ENCODE results near the gene CEP350. TPM values are rescaled to one million over a fixed set of nuclear protein-coding genes. Genes with fewer than 3 reads are reported as not detected.
"Not testable (repeated sequence)": the region's sequence is repeated elsewhere in the genome, so short reads cannot be mapped to it uniquely, and the experiment has no call there.

CEP350 gene
- total RNA-seq, 1 experiment from 2014 or later: 28.7 TPM

DNA sequence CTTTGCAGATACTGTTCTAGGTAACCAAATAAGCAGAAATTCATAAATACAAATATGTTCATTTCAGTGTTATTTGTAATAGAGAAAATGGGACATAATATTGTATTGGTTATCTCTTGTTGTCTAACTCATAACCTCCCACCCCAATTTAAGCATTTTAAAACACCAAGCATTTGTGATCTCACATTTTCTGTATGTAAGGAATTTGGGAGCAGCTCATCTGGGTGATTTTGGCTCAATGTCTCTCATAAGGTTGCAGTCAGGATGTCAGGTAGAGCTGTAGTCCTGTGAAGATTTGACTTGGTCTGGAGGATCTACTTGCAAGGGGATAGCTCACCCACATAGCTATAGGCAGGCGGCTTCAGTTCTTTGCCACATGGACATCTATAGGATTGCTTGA is 29.5 kb downstream of the CEP350 start:
- DNase-seq (ENCODE audit: low read depth): no peak

DNA sequence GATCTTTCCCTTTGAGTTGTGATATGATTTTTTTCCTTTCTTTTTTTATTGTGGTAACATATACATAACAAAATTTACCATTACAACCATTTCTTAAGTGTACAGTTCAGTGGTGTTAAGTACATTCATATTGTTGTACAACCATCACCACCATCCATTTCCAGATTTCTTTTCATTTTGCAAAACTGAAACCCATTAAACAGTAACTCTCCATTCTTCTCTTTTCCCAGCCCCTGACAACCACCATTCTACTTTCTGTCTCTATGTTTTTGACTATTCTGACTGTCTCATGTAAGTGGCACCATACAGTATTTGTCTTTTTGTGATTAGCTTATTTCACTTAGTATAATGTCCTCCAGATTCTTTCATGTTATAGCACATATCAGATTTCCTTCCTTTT is 30.3 kb downstream of the CEP350 start:
- DNase-seq (ENCODE audit: low read depth): no peak

DNA sequence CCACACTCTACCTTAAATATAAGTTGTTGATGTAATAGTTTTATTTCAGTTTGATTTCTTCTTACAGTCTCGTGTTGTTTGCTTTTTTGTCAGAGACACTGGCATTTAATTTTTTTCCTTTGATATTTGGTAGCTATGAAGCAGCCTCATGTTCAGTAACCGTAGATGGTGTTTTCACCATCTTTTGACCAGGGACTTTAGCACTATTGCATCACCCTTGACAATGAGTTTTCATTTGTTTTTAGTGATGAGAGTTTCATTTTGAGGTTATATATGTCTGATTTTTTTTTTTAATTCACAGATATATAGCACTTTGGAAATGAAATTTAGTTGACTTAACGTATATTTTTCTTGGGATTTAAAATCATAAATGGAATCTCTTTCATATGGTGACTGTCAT is 36.2 kb downstream of the CEP350 start:
- no peak for DNase-seq (ENCODE audit: low read depth)

DNA sequence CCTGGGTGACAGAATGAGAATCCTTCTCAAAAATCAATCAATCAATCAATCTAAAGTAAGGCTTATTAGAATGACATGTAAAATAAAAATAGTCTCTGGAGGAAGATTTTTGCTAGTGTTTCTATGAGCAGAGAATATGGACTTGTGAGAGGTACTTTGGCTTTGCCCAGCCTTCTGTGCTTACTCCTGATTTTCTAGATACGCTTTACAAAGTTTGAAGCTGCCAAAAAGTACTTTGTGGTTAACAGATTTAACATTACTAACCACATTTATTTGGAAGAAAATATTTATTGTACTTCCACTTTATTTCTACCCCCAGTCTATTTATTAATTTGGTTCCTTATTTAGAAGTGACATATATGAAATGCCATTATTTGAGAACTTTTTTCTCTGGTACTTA is 41.0 kb downstream of the CEP350 start:
- DNase-seq (ENCODE audit: low read depth): no peak

DNA sequence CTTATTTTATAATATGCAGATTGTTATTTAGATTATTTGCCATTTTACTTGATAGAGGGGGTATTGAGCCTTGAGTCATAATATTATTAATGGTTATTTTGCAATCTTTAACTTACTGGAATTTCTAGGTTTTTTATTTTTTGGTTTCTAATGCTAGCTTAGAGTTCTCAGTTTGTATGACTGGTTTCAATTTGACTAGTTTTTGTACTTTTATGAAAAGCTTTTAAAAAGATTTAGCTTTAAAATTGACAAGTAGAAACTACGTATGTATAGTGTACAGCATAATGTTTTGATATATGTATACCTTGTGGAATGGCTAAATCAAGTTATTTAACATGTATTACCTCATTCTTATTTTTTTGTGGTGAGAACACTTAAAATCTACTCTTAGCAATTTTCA is 41.5 kb downstream of the CEP350 start:
- DNase-seq (ENCODE audit: low read depth): no peak

DNA sequence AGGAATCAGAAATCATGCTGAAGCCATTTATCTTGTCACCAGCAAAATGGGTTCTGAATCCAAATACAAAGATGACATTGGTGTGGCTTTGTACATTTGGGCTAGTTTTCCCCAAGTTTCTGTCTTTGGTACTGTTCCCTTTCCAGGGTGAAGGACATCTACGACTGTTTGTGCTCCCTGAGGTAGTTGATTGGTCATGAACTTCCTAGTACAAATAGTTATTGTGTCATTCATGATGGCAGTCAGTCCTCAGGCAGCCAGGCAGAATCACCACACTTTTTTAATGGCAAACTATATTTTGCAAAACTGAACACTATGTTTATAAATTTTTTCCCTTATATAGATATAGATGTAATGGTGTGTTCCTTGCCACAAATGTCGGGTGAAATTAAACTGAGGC is 46.0 kb downstream of the CEP350 start:
- no peak for DNase-seq (ENCODE audit: low read depth)

DNA sequence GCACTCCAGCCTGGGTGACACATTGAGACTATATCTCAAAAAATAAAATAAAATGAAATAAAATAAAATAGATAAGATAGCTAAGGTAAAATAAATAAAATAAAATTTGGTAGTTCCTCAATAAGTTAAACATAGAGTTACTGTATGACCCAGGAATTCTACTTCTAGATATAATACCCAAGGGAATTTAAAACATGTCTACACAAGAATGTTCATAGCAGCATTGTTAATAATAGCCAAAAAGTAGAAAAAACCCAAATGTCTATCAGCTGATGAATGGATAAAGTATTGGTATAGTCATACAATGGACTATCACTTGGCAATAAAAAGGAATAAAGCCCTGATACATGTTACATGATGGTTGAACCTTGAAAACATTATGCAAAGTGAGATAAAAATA is 47.8 kb downstream of the CEP350 start:
- no peak for DNase-seq (ENCODE audit: low read depth)

DNA sequence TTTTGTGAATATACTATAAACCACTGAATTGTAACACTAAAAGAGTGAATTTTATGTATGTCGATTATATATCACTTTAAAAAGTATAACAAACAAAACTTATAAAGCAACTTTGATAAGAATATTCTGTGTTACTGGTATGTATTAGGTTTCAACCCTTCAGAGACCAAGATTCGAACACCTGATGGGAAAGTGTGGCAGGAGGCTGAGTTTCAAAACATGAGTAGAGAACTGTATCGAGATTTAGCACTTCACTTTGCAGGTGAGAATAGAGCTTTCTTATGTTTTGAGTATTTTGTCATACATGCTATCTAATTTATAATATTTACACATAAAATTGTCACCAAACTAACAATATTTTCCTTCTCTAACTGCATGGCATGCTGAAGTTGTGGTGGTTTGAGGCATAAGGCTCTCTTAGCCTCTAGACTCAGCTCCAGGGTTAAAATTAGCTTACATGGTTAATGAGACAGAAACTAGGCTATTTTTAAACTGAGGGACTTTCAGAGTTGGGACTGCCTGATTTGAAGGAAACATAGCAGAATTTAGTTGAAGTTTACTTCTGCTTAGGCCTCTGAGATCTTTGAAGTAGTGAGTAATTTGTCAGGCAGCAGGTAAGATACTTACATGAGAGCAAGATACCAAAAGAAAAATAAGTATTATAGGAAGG is 48.6 kb downstream of the CEP350 start:
- DNase-seq (ENCODE audit: low read depth): no peak

DNA sequence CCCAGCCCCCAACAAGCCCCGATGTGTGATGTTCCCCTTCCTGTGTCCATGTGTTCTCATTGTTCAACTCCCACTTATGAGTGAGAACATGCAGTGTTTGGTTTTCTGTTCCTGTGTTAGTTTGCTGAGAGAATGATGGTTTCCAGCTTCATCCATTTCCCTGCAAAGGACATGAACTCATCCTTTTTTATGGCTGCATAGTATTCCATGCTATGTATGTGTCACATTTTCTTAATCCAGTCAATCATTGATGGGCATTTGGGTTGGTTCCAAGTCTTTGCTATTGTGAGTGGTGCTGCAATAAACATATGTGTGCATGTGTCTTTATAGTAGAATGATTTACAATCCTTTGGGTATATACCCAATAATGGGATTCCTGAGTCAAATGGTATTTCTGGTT is 52.2 kb downstream of the CEP350 start:
- not testable (repeated sequence) for DNase-seq (ENCODE audit: low read depth)

DNA sequence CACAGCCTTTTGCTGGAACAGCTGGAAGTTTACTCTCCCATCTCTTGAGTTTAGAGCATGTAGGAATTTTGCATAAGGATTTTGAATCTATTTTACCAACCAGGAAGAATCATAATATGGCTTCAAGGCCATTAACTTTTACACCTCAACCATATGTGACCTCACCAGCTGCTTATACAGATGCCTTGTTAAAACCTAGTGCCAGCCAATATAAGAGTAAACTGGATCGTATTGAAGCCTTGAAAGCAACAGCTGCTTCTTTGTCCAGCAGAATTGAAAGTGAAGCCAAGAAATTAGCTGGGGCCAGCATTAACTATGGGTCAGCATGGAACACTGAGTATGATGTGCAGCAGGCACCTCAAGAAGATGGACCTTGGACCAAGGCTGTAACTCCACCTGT is 65.4 kb downstream of the CEP350 start:
- no peak for DNase-seq (ENCODE audit: low read depth)

DNA sequence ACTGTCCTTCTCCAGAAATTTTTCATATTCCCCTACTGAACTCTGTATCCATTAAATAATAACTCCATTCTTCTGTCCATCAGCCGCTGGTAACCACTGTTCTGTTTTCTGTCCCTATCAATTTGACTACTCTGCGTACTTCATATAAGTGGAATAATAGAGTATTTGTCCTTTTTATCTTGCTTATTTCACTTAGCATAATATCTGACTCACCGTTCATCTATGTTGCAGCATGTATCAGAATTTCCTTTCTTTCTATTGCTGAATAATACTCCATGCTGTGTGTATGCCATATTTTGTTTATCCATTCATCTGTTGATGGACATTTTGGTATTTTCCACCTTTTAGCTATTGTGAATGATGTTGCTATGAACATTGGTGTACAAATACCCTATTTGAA is 71.9 kb downstream of the CEP350 start:
- no peak for DNase-seq (ENCODE audit: low read depth)

DNA sequence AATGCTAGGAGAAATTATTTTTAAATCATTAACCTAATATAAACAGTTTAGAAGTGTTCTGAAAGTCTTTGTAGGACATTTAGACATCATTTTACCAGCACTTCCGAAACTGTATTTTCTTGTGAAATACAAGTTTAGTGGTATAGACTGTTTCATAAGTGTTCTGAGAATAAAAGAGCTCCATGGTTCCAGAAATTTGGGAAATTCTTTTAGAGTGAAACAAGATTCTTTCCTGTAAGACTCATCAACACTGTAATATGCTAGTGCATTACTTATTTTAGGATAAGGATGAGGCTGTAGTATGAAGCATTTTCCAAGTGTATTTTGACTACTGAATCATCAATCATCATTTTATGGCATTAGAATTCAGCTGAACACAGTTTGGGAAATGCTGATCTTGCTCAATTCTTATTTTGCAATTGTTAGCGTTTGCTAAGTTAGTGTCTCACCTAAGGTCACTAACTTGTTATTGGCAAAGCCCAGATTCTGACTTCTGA is 73.4 kb downstream of the CEP350 start:
- DNase-seq (ENCODE audit: low read depth): no peak

DNA sequence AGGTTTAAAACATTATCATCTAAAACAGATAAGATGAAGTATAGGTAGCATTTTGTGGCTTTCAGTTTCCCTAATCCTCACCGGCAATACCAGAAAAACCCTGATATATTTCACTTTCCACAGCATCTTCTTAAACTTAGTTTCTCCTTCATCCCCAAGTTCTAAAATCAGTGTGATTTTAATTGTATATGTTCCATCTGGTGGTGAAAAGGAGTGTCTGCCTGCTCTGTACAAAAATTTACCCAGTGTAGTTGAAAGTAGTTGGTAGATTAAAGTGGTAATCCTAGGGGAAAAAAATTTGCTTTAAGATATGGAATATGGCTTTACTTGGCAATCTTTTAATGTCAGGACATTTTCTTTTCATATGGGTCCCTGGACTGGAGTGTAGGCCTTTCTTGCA is 74.3 kb downstream of the CEP350 start:
- no peak for DNase-seq (ENCODE audit: low read depth)

DNA sequence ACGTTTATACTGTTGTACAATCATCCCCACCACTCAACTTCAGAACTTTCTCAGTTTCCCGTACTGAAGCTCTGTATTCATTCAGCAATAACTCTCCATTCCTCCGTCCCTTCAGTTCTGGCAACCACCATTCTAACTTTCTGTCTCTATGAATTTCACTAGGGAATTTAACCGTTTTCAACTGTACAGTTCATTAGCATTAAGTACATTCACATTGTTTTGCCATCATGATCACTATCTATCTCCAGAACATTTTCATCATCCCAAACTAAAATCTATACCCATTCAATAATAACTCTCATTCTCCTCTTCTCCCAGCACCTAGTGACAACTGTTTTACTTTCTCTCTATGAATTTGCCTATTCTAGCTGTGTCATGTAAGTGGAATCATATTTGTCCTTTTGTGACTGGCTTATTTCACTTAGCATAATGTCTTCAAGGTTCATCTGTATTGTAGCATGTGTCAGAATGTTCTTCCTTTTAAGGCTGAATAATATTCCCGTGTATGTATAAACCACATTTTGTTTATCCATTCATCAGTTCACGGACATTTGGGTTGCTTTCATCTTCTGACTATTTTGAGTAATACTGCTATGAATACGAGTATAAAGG is 75.0 kb downstream of the CEP350 start:
- no peak for DNase-seq (ENCODE audit: low read depth)

DNA sequence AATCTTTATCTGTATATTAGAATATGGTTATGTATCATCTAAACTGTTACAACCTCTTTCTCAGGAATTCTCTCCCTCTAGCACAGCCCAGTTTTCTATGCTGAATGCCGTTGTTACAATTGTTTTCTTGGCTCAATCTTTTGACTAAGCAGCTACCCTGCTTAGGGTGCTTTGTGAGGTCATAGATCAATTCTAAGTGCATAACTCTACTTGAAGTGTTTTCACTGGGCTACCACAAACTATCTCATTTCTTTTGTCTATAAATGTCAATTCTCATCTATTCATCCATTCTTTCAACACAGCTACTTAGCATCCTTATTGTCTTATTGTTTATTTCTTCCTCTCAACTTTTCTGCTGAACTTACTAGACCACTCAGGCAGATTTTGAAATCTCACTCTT is 77.1 kb downstream of the CEP350 start:
- DNase-seq (ENCODE audit: low read depth): no peak

DNA sequence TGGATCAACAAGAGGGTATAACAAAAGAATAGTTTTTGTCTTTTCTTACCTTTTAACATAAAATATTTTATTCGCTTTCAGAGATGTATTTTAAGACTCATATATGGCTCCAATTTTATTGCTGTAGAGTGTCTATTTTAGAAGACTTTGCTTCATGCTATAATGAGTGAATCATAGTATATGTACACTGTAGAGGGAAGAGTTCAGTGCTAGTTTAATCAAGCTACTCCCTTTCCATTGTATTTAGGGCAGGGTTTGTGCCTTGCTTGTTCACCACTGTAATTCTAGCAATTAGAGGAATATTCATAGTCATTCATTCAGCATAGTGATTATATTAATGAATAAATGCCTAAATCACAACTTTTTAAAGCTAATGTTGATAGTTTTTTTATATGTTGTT is 78.8 kb downstream of the CEP350 start:
- DNase-seq (ENCODE audit: low read depth): no peak

DNA sequence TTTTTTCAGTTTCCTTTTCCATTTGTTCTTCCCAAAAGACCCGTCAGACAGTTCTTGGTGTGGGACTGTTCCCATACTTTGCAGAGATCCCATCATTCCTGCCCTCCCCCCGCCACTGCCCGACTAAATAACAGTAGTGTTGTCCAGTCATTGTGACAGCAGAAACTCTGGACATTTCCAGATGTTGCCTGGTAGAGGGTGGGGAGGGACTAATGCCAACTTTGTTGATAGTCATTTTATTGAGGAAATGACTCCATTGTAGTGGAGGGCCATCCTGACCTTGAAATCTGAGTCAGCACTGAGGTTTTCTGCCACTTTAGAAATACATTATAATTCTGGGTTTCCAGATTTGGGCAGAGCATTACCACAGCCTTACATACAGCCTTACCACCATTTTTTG is 85.4 kb downstream of the CEP350 start:
- peak; percentile 77 for DNase-seq (ENCODE audit: low read depth)

DNA sequence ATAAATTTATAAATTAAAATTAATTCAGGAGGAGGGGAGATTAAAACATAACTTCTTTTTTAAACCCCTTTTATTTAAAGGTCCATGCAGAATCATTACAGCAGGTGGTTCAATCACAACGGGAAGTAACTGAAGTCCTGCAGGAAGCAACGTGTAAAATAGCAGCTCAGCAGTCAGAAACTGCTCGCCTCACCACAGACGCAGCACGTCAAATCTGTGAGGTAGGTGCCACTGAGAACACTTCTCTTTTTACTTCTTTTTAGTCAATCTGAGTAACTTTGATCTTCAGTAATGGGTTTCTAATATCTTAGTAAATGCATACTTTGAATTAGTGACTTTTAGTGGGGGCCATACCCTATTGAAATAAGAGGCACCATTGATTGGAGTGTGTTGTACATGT is 87.0 kb downstream of the CEP350 start:
- DNase-seq (ENCODE audit: low read depth): no peak

DNA sequence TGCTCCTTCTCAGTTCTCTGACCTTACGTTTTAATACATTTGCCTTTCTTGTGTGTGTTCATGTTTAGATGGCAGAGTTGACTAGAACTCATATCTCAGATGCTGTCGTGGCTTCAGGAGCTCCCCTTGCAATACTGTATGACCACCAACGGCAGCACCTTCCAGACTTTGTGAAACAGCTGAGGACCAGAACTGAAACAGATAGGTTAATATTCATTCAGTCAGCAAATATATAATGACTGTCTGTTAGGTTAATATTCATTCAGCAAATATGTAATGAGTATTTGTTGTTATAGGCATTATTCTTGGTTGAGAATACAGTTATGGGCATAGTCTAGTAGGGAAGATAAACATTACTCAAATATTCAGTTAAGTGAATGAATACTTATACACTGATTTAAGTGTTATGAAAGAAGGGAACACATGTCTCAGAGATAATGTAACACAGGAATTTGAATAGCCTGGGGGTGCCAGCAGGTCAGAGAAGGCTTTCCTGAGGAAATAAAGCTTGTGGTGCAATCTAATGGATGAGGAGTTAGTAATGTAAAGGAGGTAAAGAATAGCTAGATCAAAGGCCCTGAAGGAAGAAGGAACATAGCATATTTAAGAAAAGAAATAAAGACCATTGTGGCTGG is 88.5 kb downstream of the CEP350 start:
- no peak for DNase-seq (ENCODE audit: low read depth)

DNA sequence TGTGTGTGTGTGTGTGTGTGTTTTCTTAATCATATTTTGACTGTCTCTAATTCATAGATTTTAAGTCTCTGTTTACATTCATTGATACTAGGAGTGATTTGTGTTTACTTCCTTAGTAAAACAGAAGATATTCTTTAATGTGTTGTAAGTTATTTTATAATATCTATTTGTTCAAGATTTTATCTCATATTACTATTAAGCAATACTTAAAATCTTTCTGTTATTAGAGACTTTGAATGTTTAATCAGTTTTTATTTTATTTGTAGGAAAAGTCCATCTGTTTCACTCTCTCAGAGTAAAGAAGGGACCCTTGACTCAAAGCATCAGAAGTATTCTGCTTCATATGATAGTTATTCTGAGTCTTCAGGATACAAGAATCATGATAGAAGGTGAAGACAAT is 89.2 kb downstream of the CEP350 start:
- no peak for DNase-seq (ENCODE audit: low read depth)

DNA sequence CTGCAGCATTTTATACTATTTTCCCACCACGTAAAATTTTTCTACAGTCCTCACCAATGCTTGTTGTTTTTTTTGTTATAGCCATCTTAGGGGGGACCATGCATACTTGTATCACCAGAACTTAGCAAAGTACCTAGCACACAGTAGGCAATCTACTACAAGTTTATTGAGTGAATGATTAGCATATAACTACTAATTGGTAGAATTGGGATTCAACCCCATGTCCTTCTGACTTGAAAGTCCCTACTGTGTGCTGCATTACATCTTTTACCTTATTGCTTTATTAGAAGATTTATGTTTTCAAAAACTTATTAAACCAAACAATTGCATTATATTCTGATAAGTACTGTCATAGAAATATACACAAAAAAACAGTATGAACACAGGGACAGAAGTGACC is 92.1 kb downstream of the CEP350 start:
- no peak for DNase-seq (ENCODE audit: low read depth)

DNA sequence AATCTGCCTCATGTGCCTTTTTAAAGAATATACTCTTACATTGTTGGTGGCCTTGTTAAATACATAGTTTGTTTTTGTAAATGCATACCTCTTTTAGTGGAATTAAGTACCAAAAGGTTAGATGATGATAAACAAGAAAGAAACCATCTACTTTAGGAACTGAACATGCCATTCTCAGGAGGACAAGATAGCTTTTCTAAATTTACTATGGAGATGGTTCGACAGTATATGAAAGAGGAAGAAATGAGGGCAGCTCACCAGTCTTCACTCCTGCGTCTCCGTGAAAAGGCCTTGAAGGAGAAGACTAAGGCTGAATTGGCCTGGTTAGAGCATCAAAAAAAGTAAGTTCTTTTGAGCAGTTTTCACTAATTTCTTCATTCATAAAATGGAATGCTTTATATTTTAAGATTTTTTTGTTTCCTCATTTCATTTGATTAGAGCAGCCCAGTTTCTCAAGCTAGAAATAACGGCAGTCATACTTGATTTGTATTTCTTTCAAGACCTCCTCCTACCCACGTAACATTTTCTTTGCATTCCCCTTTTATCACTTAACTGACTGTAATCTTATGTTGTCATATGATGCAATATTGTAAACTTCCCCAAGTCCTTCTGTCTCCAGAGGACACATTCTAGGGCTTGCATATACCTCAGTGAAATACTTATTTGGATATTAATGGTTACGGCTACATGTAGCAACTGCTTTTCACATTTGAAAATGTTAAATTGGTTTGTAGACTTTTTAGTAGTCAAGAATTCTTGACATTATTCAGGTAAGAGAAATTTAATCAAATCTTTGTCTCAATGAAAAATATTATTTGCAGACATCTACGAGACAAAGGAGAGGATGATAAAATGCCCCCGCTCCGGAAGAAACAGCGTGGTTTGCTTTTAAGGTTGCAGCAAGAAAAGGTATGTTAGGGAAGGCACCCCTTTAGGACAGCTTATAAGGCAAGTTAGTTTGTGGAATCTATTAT is 99.3 kb downstream of the CEP350 start:
- DNase-seq (ENCODE audit: low read depth): no peak
